Right lobe of liver (tissue), 6 donors: Measurements from ENCODE around the gene MED12L. TPM values are rescaled to one million over a fixed set of nuclear protein-coding genes. Genes with fewer than 3 reads are reported as not detected.

ENCODE experiments used
- ATAC-seq, 4 donors: fragments of 200-7000 bp; cut with Tn5 transposase; one replicate each; pipeline ENCODE4 v1.9.1; 2020; ENCODE audit warnings: mild to moderate bottlenecking in 4 of 4, moderate library complexity in 4 of 4
- DNase-seq, 3 donors: peaks; one replicate each; pipeline ENCODE4 v3.0.0-alpha.2; 2020
- H3K27ac ChIP-seq, 3 donors: fragments of 200-600 bp; one replicate each; pipeline ENCODE4 v1.8.0; 2022
- H3K27me3 ChIP-seq, 2 donors: fragments of 200-600 bp; one replicate each; pipeline ENCODE4 v1.8.0; 2022
- H3K36me3 ChIP-seq, 4 donors: fragments of 200-600 bp; sonication (generic) in 1 of 4; one replicate each; pipeline versions ENCODE4 v1.5.1 to v1.8.0; 2017 to 2022; ENCODE audit warnings: control low read depth in 1 of 4
- H3K4me1 ChIP-seq, 4 donors: fragments of 200-600 bp; sonication (generic) in 1 of 4; one replicate each; pipeline versions ENCODE4 v1.5.1 to v1.8.0; 2017 to 2022; ENCODE audit warnings: control low read depth in 1 of 4
- H3K4me3 ChIP-seq, 3 donors: fragments of 200-600 bp; one replicate each; pipeline ENCODE4 v1.8.0; 2022
- H3K9me3 ChIP-seq, 4 donors: fragments of 200-600 bp; sonication (generic) in 1 of 4; one replicate each; pipeline versions ENCODE4 v1.5.1 to v1.8.0; 2017 to 2022; ENCODE audit warnings: control low read depth in 1 of 4
- POLR2A ChIP-seq: fragments of 450-650 bp; IDR thresholded peaks from one replicate; pipeline ENCODE4 v1.6.1; 2017; ENCODE audit warnings: antibody characterized with exemption, mild to moderate bottlenecking
- WGBS: methylation state at CpG from one replicate; pipeline ENCODE4 v1.1.6; 2018; ENCODE audit warnings: low coverage, low lambda C conversion rate; ENCODE audit not compliant: insufficient coverage; ENCODE audit errors: missing lambda C conversion rate; 5-methylcytosine and 5-hydroxymethylcytosine counted together
- intact Hi-C, 2 donors: fragments of 100-400 bp; cut with DNase I; formaldehyde crosslinking; loops; one replicate each; pipeline versions ENCODE4 v1.11.2 to v1.14.1; 2022
- total RNA-seq, 6 experiments: library from RNA; depleted of rRNA in 2 of 6; stranded (reverse); fragments of >200 nt in 2 of 6; fragmentation: NEBNext Ultra II Directional in 3 of 6; extraction: Animal tissue kit (Norgen Biotek cat#: 25700) in 3 of 6; gene quantifications; one replicate each; pipeline versions ENCODE4 v1.1.0 to v1.2.4, GENCODE V29; 2016 to 2023
- TF ChIP-seq, protein P1 (sequence below), 4 donors: fragments of 200-600 bp in 3 of 4; fragments of 450-650 bp in 1 of 4; IDR thresholded peaks; one replicate each; pipeline versions ENCODE4 v1.5.1 to v1.8.0; 2016 to 2022; ENCODE audit warnings: antibody characterized with exemption in 4 of 4, mild to moderate bottlenecking in 2 of 4
- donor health status: DM: no; HTN: yes; CAD: no.
- donor health status: DM: no; HTN: no; CAD: no.
- donor health status: DM: no; HTN: no; CAD: no.
- donor health status: DM: no; HTN: yes; CAD: no.
- donor health status: DM: no; HTN: yes; CAD: no.

Gene MED12L
- total RNA-seq, 6 experiments from 2014 or later, result 0.04 to 0.64 (median 0.40) TPM

DNA sequence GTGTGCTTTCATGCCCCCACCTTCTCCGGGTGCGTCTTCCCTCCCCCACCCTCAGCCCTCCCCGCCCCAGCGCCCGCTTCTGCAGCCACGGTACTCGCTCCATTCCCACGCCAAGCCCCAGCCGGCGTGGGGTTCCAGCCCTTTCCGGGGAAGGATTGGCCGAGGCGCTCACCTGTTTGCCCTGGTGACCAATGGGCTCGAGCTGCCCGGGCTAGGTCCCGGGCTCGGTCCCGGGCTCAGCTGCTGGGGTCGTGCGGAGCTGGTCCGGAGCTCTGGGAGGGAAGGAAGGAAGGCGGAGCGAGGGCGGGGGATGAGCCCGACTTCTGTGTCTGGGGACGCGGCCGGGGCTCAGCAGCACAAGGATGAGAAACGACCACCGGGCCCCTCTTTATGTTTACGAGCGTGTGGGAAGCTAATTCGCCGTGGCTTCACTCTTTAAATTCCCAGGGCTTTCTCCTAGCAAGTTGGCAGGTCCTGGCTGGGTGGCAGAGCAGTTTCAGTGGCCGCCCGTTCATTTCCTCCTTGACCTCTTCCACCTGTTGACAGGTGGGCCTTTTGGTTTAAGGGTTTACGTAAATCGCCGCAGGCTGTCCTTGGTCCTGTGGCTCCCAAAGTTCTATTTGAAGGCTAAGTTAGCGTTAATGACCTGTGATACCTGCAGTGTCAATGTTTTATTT lies 375.4 kb downstream of the MED12L start, which contains the start of gene IGSF10:
Gene IGSF10 (minus strand): TSS at position 288 of the 677 bp plus-strand sequence. CDS start 2,352 bp downstream, outside the sequence.
- intact Hi-C loops, result no loop called here

GRCh38 chr3:151462278-151462780 lies 376.9 kb downstream of the MED12L start:
- 72% methylated on average over 4 of the region's 6 CpGs for WGBS
- Histone ChIP-seq H3K36me3 (no peaks in the 10 kb centered on the region), H3K27me3 (no peaks in the 10 kb centered on the region), H3K4me3 (no peak overlapping the region), H3K27ac (no peak overlapping the region), H3K9me3 (no peaks in the 10 kb centered on the region), H3K4me1 (peaks cover 0 to 3% (median 0%) of the 10 kb centered on the region in 4 donors)
- no peak for ATAC-seq
- TF ChIP-seq, protein P1, sequence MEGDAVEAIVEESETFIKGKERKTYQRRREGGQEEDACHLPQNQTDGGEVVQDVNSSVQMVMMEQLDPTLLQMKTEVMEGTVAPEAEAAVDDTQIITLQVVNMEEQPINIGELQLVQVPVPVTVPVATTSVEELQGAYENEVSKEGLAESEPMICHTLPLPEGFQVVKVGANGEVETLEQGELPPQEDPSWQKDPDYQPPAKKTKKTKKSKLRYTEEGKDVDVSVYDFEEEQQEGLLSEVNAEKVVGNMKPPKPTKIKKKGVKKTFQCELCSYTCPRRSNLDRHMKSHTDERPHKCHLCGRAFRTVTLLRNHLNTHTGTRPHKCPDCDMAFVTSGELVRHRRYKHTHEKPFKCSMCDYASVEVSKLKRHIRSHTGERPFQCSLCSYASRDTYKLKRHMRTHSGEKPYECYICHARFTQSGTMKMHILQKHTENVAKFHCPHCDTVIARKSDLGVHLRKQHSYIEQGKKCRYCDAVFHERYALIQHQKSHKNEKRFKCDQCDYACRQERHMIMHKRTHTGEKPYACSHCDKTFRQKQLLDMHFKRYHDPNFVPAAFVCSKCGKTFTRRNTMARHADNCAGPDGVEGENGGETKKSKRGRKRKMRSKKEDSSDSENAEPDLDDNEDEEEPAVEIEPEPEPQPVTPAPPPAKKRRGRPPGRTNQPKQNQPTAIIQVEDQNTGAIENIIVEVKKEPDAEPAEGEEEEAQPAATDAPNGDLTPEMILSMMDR (IDR thresholded peaks at IDR 0.05), result no peak
- TF ChIP-seq POLR2A, result no peak
- intact Hi-C loops, result no loop called here
- DNase-seq, result no peak

More for the DNA sequence above, 375.4 kb downstream of the MED12L start, which contains the start of gene IGSF10:
- peaks cover 0 to 3% (median 0%) of the 10 kb centered on the region in 4 donors for H3K4me1 ChIP-seq
- H3K27me3 ChIP-seq, result no peaks in the 10 kb centered on the region
- H3K27ac ChIP-seq, result no peak within 1 kb of the TSS
- peak; percentile 52 to 80 (median 66) for ATAC-seq
- WGBS, result 12% methylated on average over 24 of the region's 40 CpGs
- no peak for TF ChIP-seq POLR2A
- TF ChIP-seq, protein P1 (IDR thresholded peaks at IDR 0.05), result no peak
- no peaks in the 10 kb centered on the region for H3K9me3 ChIP-seq
- H3K36me3 ChIP-seq, result no peaks in the 10 kb centered on the region
- peak within 1 kb of the TSS; percentile 29 to 52 (median 35) for H3K4me3 ChIP-seq
- peak in 2 of 3 donors; percentile 43 to 62 for DNase-seq

- Histone ChIP-seq H3K36me3 (no peaks in the 10 kb centered on the region), H3K4me3 (no peak overlapping the region), H3K9me3 (no peaks in the 10 kb centered on the region), H3K4me1 (peaks cover 0 to 3% (median 0%) of the 10 kb centered on the region in 4 donors), H3K27me3 (no peaks in the 10 kb centered on the region), H3K27ac (no peak overlapping the region)
- TF ChIP-seq POLR2A, result no peak
- TF ChIP-seq, protein P1 (IDR thresholded peaks at IDR 0.05), result no peak
- intact Hi-C loops, result no loop called here
- ATAC-seq (no peak), DNase-seq (no peak)
- 67% methylated on average over 1 of the region's 1 CpG for WGBS
These were observed 377.5 kb downstream of the MED12L start for GRCh38 chr3:151462991-151463390.

GRCh38 chr3:151467069-151467468 lies 381.6 kb downstream of the MED12L start:
- Histone ChIP-seq H3K4me1 (no peaks in the 10 kb centered on the region), H3K27ac (no peak overlapping the region), H3K4me3 (no peak overlapping the region), H3K27me3 (no peaks in the 10 kb centered on the region), H3K9me3 (no peaks in the 10 kb centered on the region), H3K36me3 (no peaks in the 10 kb centered on the region)
- intact Hi-C loops, result no loop called here
- no peak for DNase-seq
- TF ChIP-seq, protein P1 (IDR thresholded peaks at IDR 0.05), result no peak
- TF ChIP-seq POLR2A, result no peak
- ATAC-seq, result no peak
- 53% methylated on average over 1 of the region's 1 CpG for WGBS
